ENCODE measurements around the gene OR4D9. TPM values are rescaled to one million over a fixed set of nuclear protein-coding genes. Genes with fewer than 3 reads are reported as not detected.

OR4D9 gene
- polyA plus RNA-seq, 1 of the 3 experiments (the other 2 are of a cell fraction), result not detected

GRCh38 chr11:59520741-59521140, 9.4 kb downstream of the OR4D9 start:
- no peak overlapping the region for H3K27ac ChIP-seq (ENCODE audit: low read depth in 2 of 2, low read length in 1 of 2)
- H3K4me2 ChIP-seq, result no peak overlapping the region

GRCh38 chr11:59523541-59523940, 12.2 kb downstream of the OR4D9 start:
- POLR2A ChIA-PET, result no interaction called here

More at GRCh38 chr11:59520741-59521140, 9.4 kb downstream of the OR4D9 start:
- Histone ChIP-seq H3K36me3 (replicated peaks in 1 of 2; ENCODE audit: control insufficient read depth in 1 of 2, insufficient read depth in 2 of 2, low read length in 1 of 2) (no peaks in the 10 kb centered on the region), H3K9me3 (no peaks in the 10 kb centered on the region), H3K9ac (no peak overlapping the region), H2AFZ (ENCODE audit: low read depth) (no peak overlapping the region), H3F3A (replicated peaks; ENCODE audit: insufficient read depth) (no peaks in the 10 kb centered on the region), H3K4me1 (ENCODE audit: control insufficient read depth in 1 of 2, insufficient read depth in 2 of 2, low read depth in 1 of 2, low read length in 1 of 2) (no peaks in the 10 kb centered on the region), H3K79me2 (ENCODE audit: insufficient read depth) (no peaks in the 10 kb centered on the region), H4K20me1 (ENCODE audit: insufficient read depth) (no peaks in the 10 kb centered on the region), H3K9me2 (no peaks in the 10 kb centered on the region), H3K4me3 (ENCODE audit: low read depth in 2 of 2, low read length in 1 of 2) (no peak overlapping the region), H3K27me3 (ENCODE audit: insufficient read depth) (peaks cover 51% of the 10 kb centered on the region; the same call in 1 of the 2 replicates)
- ChIA-PET CTCF (interaction anchor here (2.3 kb wide), 1 partner anchor 16 kb away, joined by 6 read pairs; no protein-coding TSS in a partner anchor), POLR2A (no interaction called here)
- 19% methylated on average over 5 of the region's 5 CpGs for WGBS (ENCODE audit: low lambda C conversion rate)
- no peak for TF ChIP-seq EP300 (IDR thresholded peaks at IDR 0.05; ENCODE audit: borderline replicate concordance in 1 of 2, low read depth in 1 of 2, low read length in 1 of 2)
- no peak for DNase-seq

GRCh38 chr11:59528711-59529110, 17.4 kb downstream of the OR4D9 start:
- Histone ChIP-seq H2AFZ (ENCODE audit: low read depth) (no peak overlapping the region), H3K36me3 (replicated peaks in 1 of 2; ENCODE audit: control insufficient read depth in 1 of 2, insufficient read depth in 2 of 2, low read length in 1 of 2) (no peaks in the 10 kb centered on the region), H3K4me1 (ENCODE audit: control insufficient read depth in 1 of 2, insufficient read depth in 2 of 2, low read depth in 1 of 2, low read length in 1 of 2) (no peaks in the 10 kb centered on the region), H3F3A (replicated peaks; ENCODE audit: insufficient read depth) (no peaks in the 10 kb centered on the region), H3K9ac (no peak overlapping the region), H3K4me2 (no peak overlapping the region), H3K9me2 (no peaks in the 10 kb centered on the region), H3K9me3 (no peaks in the 10 kb centered on the region), H3K4me3 (ENCODE audit: low read depth in 2 of 2, low read length in 1 of 2) (no peak overlapping the region), H3K79me2 (ENCODE audit: insufficient read depth) (no peaks in the 10 kb centered on the region), H3K27ac (ENCODE audit: low read depth in 2 of 2, low read length in 1 of 2) (no peak overlapping the region), H4K20me1 (ENCODE audit: insufficient read depth) (no peaks in the 10 kb centered on the region), H3K27me3 (ENCODE audit: insufficient read depth) (peaks cover 12% of the 10 kb centered on the region; the same call in 1 of the 2 replicates)
- no peak for DNase-seq
- TF ChIP-seq REST (IDR thresholded peaks at IDR 0.05; ENCODE audit: low read depth, low read length) (no peak), IRF3 (IDR thresholded peaks at IDR 0.05; ENCODE audit: low read depth, low read length) (no peak), CHD2 (IDR thresholded peaks at IDR 0.05; ENCODE audit: low read length, partially characterized antibody) (no peak), SMC3 (IDR thresholded peaks at IDR 0.05; ENCODE audit: low read depth, low read length) (no peak), FOXM1 (IDR thresholded peaks at IDR 0.05; ENCODE audit: low read depth) (no peak), SIN3A (IDR thresholded peaks at IDR 0.05; ENCODE audit: borderline replicate concordance, low read depth, low read length) (no peak)
- CTCF ChIA-PET, result interaction anchor here (1.0 to 2.9 kb wide), 2 partner anchors 9 to 141 kb away, joined by 4 to 16 read pairs; partner anchors contain the start of gene PATL1
- WGBS (ENCODE audit: low lambda C conversion rate), result 54% methylated on average over 7 of the region's 7 CpGs
- POLR2A ChIA-PET, result no interaction called here

More at GRCh38 chr11:59523541-59523940, 12.2 kb downstream of the OR4D9 start:
- Histone ChIP-seq H4K20me1 (ENCODE audit: insufficient read depth) (no peaks in the 10 kb centered on the region), H3K79me2 (ENCODE audit: insufficient read depth) (no peaks in the 10 kb centered on the region), H3K9ac (no peak overlapping the region), H3K36me3 (replicated peaks in 1 of 2; ENCODE audit: control insufficient read depth in 1 of 2, insufficient read depth in 2 of 2, low read length in 1 of 2) (no peaks in the 10 kb centered on the region), H3K4me2 (no peak overlapping the region), H3K9me3 (no peaks in the 10 kb centered on the region), H3K27ac (ENCODE audit: low read depth in 2 of 2, low read length in 1 of 2) (no peak overlapping the region), H3F3A (replicated peaks; ENCODE audit: insufficient read depth) (no peaks in the 10 kb centered on the region), H2AFZ (ENCODE audit: low read depth) (no peak overlapping the region), H3K4me1 (ENCODE audit: control insufficient read depth in 1 of 2, insufficient read depth in 2 of 2, low read depth in 1 of 2, low read length in 1 of 2) (no peaks in the 10 kb centered on the region), H3K4me3 (ENCODE audit: low read depth in 2 of 2, low read length in 1 of 2) (no peak overlapping the region), H3K27me3 (ENCODE audit: insufficient read depth) (peaks cover 43% of the 10 kb centered on the region; the same call in 1 of the 2 replicates), H3K9me2 (no peaks in the 10 kb centered on the region)
- no peak for DNase-seq
- no peak for TF ChIP-seq JUND (IDR thresholded peaks at IDR 0.05)
- no peak for TF ChIP-seq EP300 (IDR thresholded peaks at IDR 0.05; ENCODE audit: borderline replicate concordance in 1 of 2, low read depth in 1 of 2, low read length in 1 of 2)
- no peak for TF ChIP-seq RXRA (IDR thresholded peaks at IDR 0.05; ENCODE audit: borderline replicate concordance, low read depth)
- TF ChIP-seq TEAD4 (IDR thresholded peaks at IDR 0.05; ENCODE audit: borderline replicate concordance, insufficient read depth), result no peak
- TF ChIP-seq TAF1 (IDR thresholded peaks at IDR 0.05; ENCODE audit: borderline replicate concordance, low read depth, low read length), result no peak
- no peak for TF ChIP-seq MXI1 (IDR thresholded peaks at IDR 0.05; ENCODE audit: low read depth, low read length)
- TF ChIP-seq FOXM1 (IDR thresholded peaks at IDR 0.05; ENCODE audit: low read depth), result no peak
- 0% methylated on average over 1 of the region's 1 CpG for WGBS (ENCODE audit: low lambda C conversion rate)
- CTCF ChIA-PET, result no interaction called here
